HK-2 (cell line): ENCODE results near the gene ALX4.

ENCODE experiments used
- DNase-seq: peaks from one replicate; pipeline ENCODE4 v3.0.0-alpha.2; 2018; ENCODE audit not compliant: unreplicated experiment

ALX4 gene

GRCh38 chr11:44309478-44310205, at the start of gene ALX4:
Gene ALX4, minus strand, starts transcription at chr11:44310139. Its CDS starts 77 bp downstream, at chr11:44310062.
- DNase-seq, result no peak

GRCh38 chr11:44359162-44359561, 49.2 kb upstream of the ALX4 start:
- no peak for DNase-seq

- DNase-seq, result no peak
These were observed 48.8 kb upstream of the ALX4 start for GRCh38 chr11:44358713-44359112.

GRCh38 chr11:44357711-44358110, 47.8 kb upstream of the ALX4 start:
- no peak for DNase-seq

GRCh38 chr11:44356351-44356750, 46.4 kb upstream of the ALX4 start:
- no peak for DNase-seq

GRCh38 chr11:44351898-44352498, 42.1 kb upstream of the ALX4 start:
- no peak for DNase-seq

- DNase-seq, result no peak
These were observed 41.2 kb upstream of the ALX4 start for GRCh38 chr11:44351006-44351660.

GRCh38 chr11:44349328-44349727, 39.4 kb upstream of the ALX4 start:
- DNase-seq, result no peak

- DNase-seq, result no peak
These were observed 38.8 kb upstream of the ALX4 start for GRCh38 chr11:44348721-44349120.

GRCh38 chr11:44348114-44348513, 38.2 kb upstream of the ALX4 start:
- no peak for DNase-seq

GRCh38 chr11:44347538-44347937, 37.6 kb upstream of the ALX4 start:
- DNase-seq, result no peak

- DNase-seq, result no peak
These were observed 37.0 kb upstream of the ALX4 start for GRCh38 chr11:44346983-44347382.

GRCh38 chr11:44345781-44346180, 35.8 kb upstream of the ALX4 start:
- no peak for DNase-seq

GRCh38 chr11:44344921-44345320, 35.0 kb upstream of the ALX4 start:
- DNase-seq, result no peak

- no peak for DNase-seq
These were observed 34.5 kb upstream of the ALX4 start for GRCh38 chr11:44344423-44344820.

- no peak for DNase-seq
These were observed 34.0 kb upstream of the ALX4 start for GRCh38 chr11:44343778-44344422.

- no peak for DNase-seq
These were observed 32.7 kb upstream of the ALX4 start for GRCh38 chr11:44342616-44343015.

- no peak for DNase-seq
These were observed 30.7 kb upstream of the ALX4 start for GRCh38 chr11:44340656-44341055.

- DNase-seq, result no peak
These were observed 29.6 kb upstream of the ALX4 start for GRCh38 chr11:44339530-44339883.

- no peak for DNase-seq
These were observed 29.0 kb upstream of the ALX4 start for GRCh38 chr11:44338698-44339529.

GRCh38 chr11:44338026-44338425, 28.1 kb upstream of the ALX4 start:
- DNase-seq, result no peak

GRCh38 chr11:44335919-44336318, 26.0 kb upstream of the ALX4 start:
- DNase-seq, result no peak
